GM12864 (cell line): ENCODE data around the gene ADCK1.
A peak's percentile ranks its signal among the peaks of the same experiment; 100 is the strongest.

ENCODE experiments used
- DNase-seq: peaks from one replicate; pipeline ENCODE4 v3.0.0-alpha.2; 2011; ENCODE audit warnings: low read depth
- H3K4me3 ChIP-seq: 2 replicates; pipeline ENCODE4 v1.5.1; 2011; ENCODE audit warnings: mild to moderate bottlenecking, low read depth, low read length, control low read depth
- CTCF ChIP-seq: IDR thresholded peaks from 2 replicates; pipeline ENCODE4 v1.5.1; 2011; ENCODE audit warnings: low read depth, mild to moderate bottlenecking, moderate library complexity, low read length, control low read depth, inconsistent platforms; ENCODE audit errors: missing control alignments

The ADCK1 gene

GRCh38 chr14:77965919-77966435, 166.1 kb downstream of the ADCK1 start:
- peak overlapping the region; percentile 49 for H3K4me3 ChIP-seq
- TF ChIP-seq CTCF = no peak
- DNase-seq = no peak

GRCh38 chr14:77967110-77967509, 167.2 kb downstream of the ADCK1 start:
- TF ChIP-seq CTCF = no peak
- H3K4me3 ChIP-seq = no peak overlapping the region
- no peak for DNase-seq

- DNase-seq = no peak
- TF ChIP-seq CTCF = no peak
- H3K4me3 ChIP-seq = no peak overlapping the region
Observed at GRCh38 chr14:77970646-77971045, 170.7 kb downstream of the ADCK1 start.

GRCh38 chr14:77973246-77973645, 173.3 kb downstream of the ADCK1 start:
- no peak overlapping the region for H3K4me3 ChIP-seq
- TF ChIP-seq CTCF = no peak
- no peak for DNase-seq

- DNase-seq = no peak
- no peak overlapping the region for H3K4me3 ChIP-seq
- no peak for TF ChIP-seq CTCF
Observed at GRCh38 chr14:77976591-77976990, 176.7 kb downstream of the ADCK1 start.

GRCh38 chr14:77979171-77979570, 179.3 kb downstream of the ADCK1 start:
- H3K4me3 ChIP-seq = no peak overlapping the region
- no peak for DNase-seq
- no peak for TF ChIP-seq CTCF

GRCh38 chr14:77979666-77980351, 179.9 kb downstream of the ADCK1 start:
- DNase-seq = no peak
- TF ChIP-seq CTCF = no peak
- H3K4me3 ChIP-seq = no peak overlapping the region
